ENCODE data around the gene MYO7A. TPM values are rescaled to one million over a fixed set of nuclear protein-coding genes. Genes with fewer than 3 reads are reported as not detected.

The MYO7A gene
- total and polyA plus RNA-seq, 2 of the 8 experiments (the other 6 are each of a cell fraction or from before 2014, with no cell fraction given), result 1.5 to 1.9 TPM

DNA sequence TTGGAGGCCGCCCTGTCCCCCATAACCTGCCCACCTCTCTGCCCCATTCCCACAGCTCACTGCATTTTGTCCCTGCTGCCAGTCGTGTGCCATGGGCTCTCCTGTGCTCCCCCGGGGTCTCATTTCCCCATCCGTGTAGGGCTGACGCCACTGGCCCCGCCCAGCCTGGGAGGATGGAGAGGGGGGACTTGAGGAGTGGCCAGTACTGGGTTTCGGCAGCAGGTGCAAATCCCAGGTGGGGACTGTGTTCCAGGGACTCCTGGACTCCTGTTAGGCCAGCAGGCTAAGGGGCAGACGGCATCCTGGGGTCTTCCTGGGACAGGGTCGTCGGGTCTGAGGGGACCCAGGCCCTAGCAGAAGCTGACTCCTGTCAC is 1.2 kb upstream of the MYO7A start:
- H3K18ac ChIP-seq (ENCODE audit: extremely low read depth, low read length), result no peak overlapping the region; the same call in 1 of the 2 replicates
- ChIA-PET POLR2A (ENCODE audit: partially characterized antibody) (interaction anchor here (0.8 to 2.7 kb wide), 6 partner anchors 18 to 62 kb away, joined by 3 to 8 read pairs (median 4); no protein-coding TSS in a partner anchor), CTCF (ENCODE audit: partially characterized antibody) (interaction anchor here (0.8 to 13.9 kb wide), 43 partner anchors 10 to 492 kb away, joined by 3 to 248 read pairs (median 6); no protein-coding TSS in a partner anchor)
- peak overlapping the region; percentile 32 to 82 for H3K4me2 ChIP-seq (ENCODE audit: insufficient read depth in 1 of 2, low read depth in 2 of 2, low read length in 2 of 2)
- H3K23ac ChIP-seq (ENCODE audit: insufficient read length), result no peak overlapping the region
- H2BK5ac ChIP-seq (ENCODE audit: low read depth, low read length), result no peak overlapping the region
- no peak overlapping the region for H2AK5ac ChIP-seq (ENCODE audit: low read depth, low read length)
- H3K14ac ChIP-seq (ENCODE audit: insufficient read length), result no peak overlapping the region
- H3K4ac ChIP-seq (replicated peaks; ENCODE audit: insufficient read length, low read depth, low read length), result no peak overlapping the region
- peak overlapping the region in 3 of 4 experiments; percentile 33 to 59 (median 39); a peak in 6 of 8 replicates for H3K4me3 ChIP-seq (ENCODE audit: extremely low read depth in 1 of 4, insufficient read depth in 2 of 4, low read depth in 3 of 4, low read length in 4 of 4)
- no peaks in the 10 kb centered on the region for H3K9me3 ChIP-seq (ENCODE audit: insufficient read depth in 2 of 2, low read depth in 1 of 2, low read length in 1 of 2)
- H3K4me1 ChIP-seq (replicated peaks in 1 of 4; ENCODE audit: control insufficient read depth in 3 of 4, insufficient read depth in 4 of 4, low read length in 3 of 4), result peaks cover 4 to 15% (median 9%) of the 10 kb centered on the region in 4 experiments
- peak overlapping the region; percentile 66 for H4K91ac ChIP-seq (replicated peaks; ENCODE audit: insufficient read length, low read length)
- H3K9ac ChIP-seq (replicated peaks in 1 of 4; ENCODE audit: extremely low read depth in 1 of 4, low read depth in 3 of 4, low read length in 3 of 4), result no peak overlapping the region
- H4K8ac ChIP-seq (ENCODE audit: extremely low read depth, insufficient read depth, low read length), result no peak overlapping the region
- no peak overlapping the region for H4K5ac ChIP-seq (ENCODE audit: insufficient read length, low read depth, low read length)
- 0 out of 2 replicates have a peak, but pooled peaks cover 6% of the 10 kb centered on the region for H3K23me2 ChIP-seq (ENCODE audit: low read depth, low read length)
- no peaks in the 10 kb centered on the region for H3K36me3 ChIP-seq (ENCODE audit: control insufficient read depth in 2 of 4, insufficient read depth in 4 of 4, low read length in 3 of 4)
- peaks cover 0 to 2% (median 0%) of the 10 kb centered on the region in 4 experiments; a peak in 1 of 7 replicates for H3K27me3 ChIP-seq (replicated peaks in 1 of 4; ENCODE audit: control insufficient read depth in 3 of 4, extremely low read depth in 1 of 4, insufficient read depth in 3 of 4, low read length in 3 of 4)
- H3K79me2 ChIP-seq (ENCODE audit: control insufficient read depth in 1 of 2, insufficient read depth in 2 of 2, low read length in 2 of 2), result no peaks in the 10 kb centered on the region
- DNase-seq (ENCODE audit: low read depth in 1 of 2, low spot score in 2 of 2), result no peak
- H2BK12ac ChIP-seq (ENCODE audit: low read depth, low read length), result peak overlapping the region; percentile 56; the same call in 1 of the 2 replicates
- H3K27ac ChIP-seq (ENCODE audit: low read depth, low read length), result no peak overlapping the region
- H4K20me1 ChIP-seq (replicated peaks in 1 of 2; ENCODE audit: control insufficient read depth in 1 of 2, insufficient read depth in 2 of 2, low read length in 2 of 2), result no peaks in the 10 kb centered on the region
- H2BK120ac ChIP-seq (replicated peaks; ENCODE audit: low read depth, low read length), result no peak overlapping the region
- H2BK15ac ChIP-seq (ENCODE audit: low read length), result peak overlapping the region; percentile 97; the same call in 1 of the 2 replicates
- H2BK20ac ChIP-seq (ENCODE audit: low read length), result no peak overlapping the region
- peak overlapping the region; percentile 73; the same call in 1 of the 2 replicates for H2AFZ ChIP-seq (ENCODE audit: low read length)
- H3K56ac ChIP-seq (replicated peaks; ENCODE audit: insufficient read length, low read depth, low read length), result no peak overlapping the region
- WGBS, 2 experiments (ENCODE audit: extremely low coverage in 1 of 2, insufficient coverage in 1 of 2, insufficient read length in 1 of 2, insufficient replicate concordance in 2 of 2, low coverage in 1 of 2, low lambda C conversion rate in 2 of 2, missing lambda C conversion rate in 1 of 2), result 20% methylated on average over 10 of the region's 10 CpGs; no CpG with 5 or more reads in 1 of the 2 experiments
- H3K79me1 ChIP-seq (ENCODE audit: low read depth, low read length), result no peaks in the 10 kb centered on the region
- no peak for FAIRE-seq
- TF ChIP-seq SP2 (IDR thresholded peaks at IDR 0.05; ENCODE audit: low read length) (no peak), HDAC2 (IDR thresholded peaks at IDR 0.05; ENCODE audit: borderline replicate concordance in 1 of 2, low read depth in 2 of 2, low read length in 2 of 2) (no peak), SIN3A (conservative IDR thresholded peaks at IDR 0.05 in 1 of 2, IDR thresholded peaks at IDR 0.05 in 1 of 2; ENCODE audit: low read depth in 1 of 2, low read length in 2 of 2) (no peak), SP4 (IDR thresholded peaks at IDR 0.05; ENCODE audit: low read length) (no peak)
